Measurements from ENCODE around the gene KCNQ5. TPM values are rescaled to one million over a fixed set of nuclear protein-coding genes. Genes with fewer than 3 reads are reported as not detected.

Gene KCNQ5
- total RNA-seq, 4 donors from 2014 or later: 0.14 to 1.2 (median 0.48) TPM; not detected in 1

- H3K4me3 ChIP-seq: no peak overlapping the region
- no peaks in the 10 kb centered on the region for H3K36me3 ChIP-seq
- 86 to 92% methylated on average over 1 of the region's 1 CpG for WGBS, 2 donors (ENCODE audit: low coverage in 1 of 2)
- in situ Hi-C loops (cut with MboI; ENCODE audit: low pct_ligation_motif_present in 1 of 4, low pct_unique_long_range_greater_than_20kb in 1 of 4, low sequenced_read_pairs in 3 of 4): no loop called here
- no peak for TF ChIP-seq EP300 (IDR thresholded peaks at IDR 0.05; ENCODE audit: low read depth)
- TF ChIP-seq POLR2AphosphoS5 (IDR thresholded peaks at IDR 0.05): no peak
- no peak for TF ChIP-seq POLR2A (IDR thresholded peaks at IDR 0.05)
- H3K27ac ChIP-seq: no peak overlapping the region
- no peaks in the 10 kb centered on the region for H3K9me3 ChIP-seq
- no peak for DNase-seq
- no peaks in the 10 kb centered on the region for H3K27me3 ChIP-seq
- H3K4me1 ChIP-seq: no peaks in the 10 kb centered on the region
- intact Hi-C loops (cut with DNase I; ENCODE audit: low total_unique reads): loop anchor here (10.0 kb wide), 1 partner anchor 1642 kb away; no protein-coding TSS in a partner anchor
Measured at GRCh38 chr6:73042892-73043291, 421.0 kb downstream of the KCNQ5 start.

DNA sequence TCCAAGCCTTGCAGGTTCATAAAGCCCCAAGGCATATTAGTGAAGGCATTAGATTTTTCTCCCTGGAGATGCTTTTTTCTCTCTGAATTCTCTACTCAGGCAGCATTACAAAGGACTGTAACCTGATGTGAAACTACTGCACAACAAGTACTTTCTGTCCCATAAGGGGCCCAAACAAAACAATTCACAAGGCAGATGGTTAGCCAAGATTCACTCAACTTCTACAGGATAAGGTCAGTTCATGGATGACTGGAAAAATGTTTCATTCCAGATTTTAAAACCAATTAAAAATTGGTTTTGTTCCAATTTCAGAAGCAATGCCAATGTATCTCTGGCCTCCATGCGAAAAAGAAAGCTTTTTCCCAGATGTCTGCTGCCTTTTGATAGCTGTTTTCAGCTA is 421.6 kb downstream of the KCNQ5 start:
- Histone ChIP-seq H3K27ac (no peak overlapping the region), H3K9me3 (no peaks in the 10 kb centered on the region), H3K27me3 (no peaks in the 10 kb centered on the region), H3K4me1 (no peaks in the 10 kb centered on the region), H3K4me3 (no peak overlapping the region), H3K36me3 (no peaks in the 10 kb centered on the region)
- intact Hi-C loops (cut with DNase I; ENCODE audit: low total_unique reads): loop anchor here (10.0 kb wide), 1 partner anchor 1641 kb away; no protein-coding TSS in a partner anchor
- DNase-seq: no peak
- WGBS, 2 donors (ENCODE audit: low coverage in 1 of 2): 60 to 94% methylated on average over 1 of the region's 1 CpG
- TF ChIP-seq EP300 (IDR thresholded peaks at IDR 0.05; ENCODE audit: low read depth) (no peak), POLR2A (IDR thresholded peaks at IDR 0.05) (no peak), POLR2AphosphoS5 (IDR thresholded peaks at IDR 0.05) (no peak)
- TF ChIP-seq, protein P1, sequence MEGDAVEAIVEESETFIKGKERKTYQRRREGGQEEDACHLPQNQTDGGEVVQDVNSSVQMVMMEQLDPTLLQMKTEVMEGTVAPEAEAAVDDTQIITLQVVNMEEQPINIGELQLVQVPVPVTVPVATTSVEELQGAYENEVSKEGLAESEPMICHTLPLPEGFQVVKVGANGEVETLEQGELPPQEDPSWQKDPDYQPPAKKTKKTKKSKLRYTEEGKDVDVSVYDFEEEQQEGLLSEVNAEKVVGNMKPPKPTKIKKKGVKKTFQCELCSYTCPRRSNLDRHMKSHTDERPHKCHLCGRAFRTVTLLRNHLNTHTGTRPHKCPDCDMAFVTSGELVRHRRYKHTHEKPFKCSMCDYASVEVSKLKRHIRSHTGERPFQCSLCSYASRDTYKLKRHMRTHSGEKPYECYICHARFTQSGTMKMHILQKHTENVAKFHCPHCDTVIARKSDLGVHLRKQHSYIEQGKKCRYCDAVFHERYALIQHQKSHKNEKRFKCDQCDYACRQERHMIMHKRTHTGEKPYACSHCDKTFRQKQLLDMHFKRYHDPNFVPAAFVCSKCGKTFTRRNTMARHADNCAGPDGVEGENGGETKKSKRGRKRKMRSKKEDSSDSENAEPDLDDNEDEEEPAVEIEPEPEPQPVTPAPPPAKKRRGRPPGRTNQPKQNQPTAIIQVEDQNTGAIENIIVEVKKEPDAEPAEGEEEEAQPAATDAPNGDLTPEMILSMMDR (IDR thresholded peaks at IDR 0.05): no peak
- in situ Hi-C loops (cut with MboI; ENCODE audit: low pct_ligation_motif_present in 1 of 4, low pct_unique_long_range_greater_than_20kb in 1 of 4, low sequenced_read_pairs in 3 of 4): no loop called here

- intact Hi-C loops (cut with DNase I; ENCODE audit: low total_unique reads) (loop anchor here (10.0 kb wide), 1 partner anchor 1639 kb away; no protein-coding TSS in a partner anchor), in situ Hi-C loops (cut with MboI; ENCODE audit: low pct_ligation_motif_present in 1 of 4, low pct_unique_long_range_greater_than_20kb in 1 of 4, low sequenced_read_pairs in 3 of 4) (no loop called here)
- Histone ChIP-seq H3K27me3 (no peaks in the 10 kb centered on the region), H3K27ac (no peak overlapping the region), H3K9me3 (no peaks in the 10 kb centered on the region), H3K4me3 (no peak overlapping the region), H3K4me1 (no peaks in the 10 kb centered on the region), H3K36me3 (no peaks in the 10 kb centered on the region)
- TF ChIP-seq EP300 (IDR thresholded peaks at IDR 0.05; ENCODE audit: low read depth) (no peak), POLR2A (IDR thresholded peaks at IDR 0.05) (no peak)
- no peak for DNase-seq
- WGBS, 2 donors (ENCODE audit: low coverage in 1 of 2): 50 to 72% methylated on average over 1 to 2 of the region's 2 CpGs
Measured at GRCh38 chr6:73045609-73046008, 423.7 kb downstream of the KCNQ5 start.

GRCh38 chr6:73047801-73048200 is 425.9 kb downstream of the KCNQ5 start:
- Histone ChIP-seq H3K36me3 (no peaks in the 10 kb centered on the region), H3K27ac (no peak overlapping the region), H3K4me1 (no peaks in the 10 kb centered on the region), H3K27me3 (no peaks in the 10 kb centered on the region), H3K9me3 (no peaks in the 10 kb centered on the region), H3K4me3 (no peak overlapping the region)
- no peak for TF ChIP-seq EP300 (IDR thresholded peaks at IDR 0.05; ENCODE audit: low read depth)
- intact Hi-C loops (cut with DNase I; ENCODE audit: low total_unique reads): loop anchor here (10.0 kb wide), 1 partner anchor 1637 kb away; no protein-coding TSS in a partner anchor
- DNase-seq: no peak
- 20 to 25% methylated on average over 2 of the region's 2 CpGs for WGBS, 2 donors (ENCODE audit: low coverage in 1 of 2)
- in situ Hi-C loops (cut with MboI; ENCODE audit: low pct_ligation_motif_present in 1 of 4, low pct_unique_long_range_greater_than_20kb in 1 of 4, low sequenced_read_pairs in 3 of 4): no loop called here

GRCh38 chr6:73049971-73050594 is 428.2 kb downstream of the KCNQ5 start:
- H3K9me3 ChIP-seq: no peaks in the 10 kb centered on the region
- H3K4me3 ChIP-seq: no peak overlapping the region
- DNase-seq: no peak
- H3K4me1 ChIP-seq: no peaks in the 10 kb centered on the region
- intact Hi-C loops (cut with DNase I; ENCODE audit: low total_unique reads): loop anchor here (10.0 kb wide), 1 partner anchor 1635 kb away; no protein-coding TSS in a partner anchor
- H3K27me3 ChIP-seq: no peaks in the 10 kb centered on the region
- 77 to 85% methylated on average over 1 of the region's 1 CpG for WGBS, 2 donors (ENCODE audit: low coverage in 1 of 2)
- H3K27ac ChIP-seq: no peak overlapping the region
- TF ChIP-seq, protein P1 (IDR thresholded peaks at IDR 0.05): no peak
- TF ChIP-seq POLR2AphosphoS5 (IDR thresholded peaks at IDR 0.05) (no peak), POLR2A (IDR thresholded peaks at IDR 0.05) (no peak), EP300 (IDR thresholded peaks at IDR 0.05; ENCODE audit: low read depth) (no peak)
- H3K36me3 ChIP-seq: no peaks in the 10 kb centered on the region
- in situ Hi-C loops (cut with MboI; ENCODE audit: low pct_ligation_motif_present in 1 of 4, low pct_unique_long_range_greater_than_20kb in 1 of 4, low sequenced_read_pairs in 3 of 4): no loop called here

Measured in transverse colon (tissue), 4 donors.